Kidney capillary endothelial cell (primary cell): ENCODE data around the gene PPP6R3.
A peak's percentile ranks its signal among the peaks of the same experiment; 100 is the strongest.

Experiments
- DNase-seq: peaks from one replicate; pipeline ENCODE4 v3.0.0-alpha.2; 2018; ENCODE audit warnings: low spot score

The PPP6R3 gene

DNA sequence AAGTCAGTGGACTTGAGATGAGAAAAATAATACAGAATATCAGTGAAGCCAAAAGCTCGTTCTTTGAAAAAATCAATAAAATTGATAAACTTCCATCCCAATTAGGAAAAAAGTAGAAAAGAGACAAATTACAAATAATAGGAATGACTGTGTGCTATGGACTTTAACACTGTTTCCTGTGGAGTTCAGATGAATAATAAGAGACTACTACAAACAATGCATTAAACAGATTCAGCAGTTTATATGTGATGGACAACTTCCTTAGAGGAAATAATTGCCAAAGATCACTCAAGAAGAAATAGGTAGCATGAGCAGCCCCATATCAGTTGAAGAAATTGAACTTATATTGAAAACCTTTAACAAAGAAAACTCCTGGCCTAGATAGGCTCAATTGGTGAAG, 99.7 kb downstream of the PPP6R3 start:
- no peak for DNase-seq

DNA sequence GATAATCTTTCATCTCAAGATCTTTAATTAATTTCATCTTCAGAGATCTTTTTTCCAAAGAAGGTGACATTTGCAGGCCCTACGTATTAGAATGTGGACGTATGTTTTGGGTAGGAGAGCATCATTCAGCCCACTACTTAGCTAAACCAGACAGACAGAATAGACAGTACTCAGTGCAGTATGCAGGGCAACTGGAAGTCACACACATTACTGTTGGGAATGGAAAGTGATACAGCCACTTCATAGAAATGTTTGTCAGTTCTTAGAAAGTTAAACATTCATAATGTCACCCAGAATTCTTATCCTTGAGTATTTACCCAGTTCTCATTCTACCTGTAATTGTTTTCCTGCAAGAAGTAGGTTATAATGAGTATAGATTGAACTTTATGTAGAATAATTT, 102.9 kb downstream of the PPP6R3 start:
- DNase-seq: no peak

DNA sequence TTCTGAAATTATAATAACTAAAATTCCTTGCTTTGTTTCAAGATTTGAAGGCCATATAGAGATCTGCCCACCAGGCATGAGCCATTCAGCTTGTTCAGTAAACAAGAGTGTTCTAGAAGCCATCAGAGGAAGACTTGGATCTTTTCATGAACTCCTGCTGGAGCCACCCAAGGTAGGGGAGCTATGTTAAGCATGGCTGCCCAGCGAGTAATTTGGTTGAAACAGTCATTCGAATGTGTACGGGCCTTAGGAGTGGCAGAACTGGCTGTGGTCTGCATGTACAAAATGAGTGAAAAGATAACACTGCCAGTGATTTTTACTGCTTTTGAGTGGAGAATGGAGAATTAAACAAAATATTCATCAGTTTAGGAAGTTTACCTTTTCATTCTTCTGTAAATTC, 103.7 kb downstream of the PPP6R3 start:
- no peak for DNase-seq

DNA sequence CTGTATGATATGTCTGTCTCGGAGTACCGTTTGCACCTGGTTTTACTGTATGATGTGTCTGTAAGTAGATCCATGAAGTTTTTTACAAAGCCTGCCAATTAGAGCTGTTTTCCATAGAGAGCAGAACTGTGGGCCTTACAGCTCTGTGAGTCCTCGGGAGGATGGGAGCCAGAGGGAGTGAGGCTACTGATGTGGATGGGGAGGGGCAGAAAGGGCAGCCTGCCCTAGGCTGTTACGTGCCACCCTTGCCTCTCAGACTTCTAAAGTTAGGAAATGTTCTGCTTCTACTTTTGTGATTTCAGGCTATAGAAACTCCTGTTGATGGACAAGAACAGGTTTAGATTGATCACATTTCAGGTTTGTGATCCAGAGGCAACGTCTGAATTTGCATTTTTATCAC, 105.2 kb downstream of the PPP6R3 start:
- DNase-seq: no peak

DNA sequence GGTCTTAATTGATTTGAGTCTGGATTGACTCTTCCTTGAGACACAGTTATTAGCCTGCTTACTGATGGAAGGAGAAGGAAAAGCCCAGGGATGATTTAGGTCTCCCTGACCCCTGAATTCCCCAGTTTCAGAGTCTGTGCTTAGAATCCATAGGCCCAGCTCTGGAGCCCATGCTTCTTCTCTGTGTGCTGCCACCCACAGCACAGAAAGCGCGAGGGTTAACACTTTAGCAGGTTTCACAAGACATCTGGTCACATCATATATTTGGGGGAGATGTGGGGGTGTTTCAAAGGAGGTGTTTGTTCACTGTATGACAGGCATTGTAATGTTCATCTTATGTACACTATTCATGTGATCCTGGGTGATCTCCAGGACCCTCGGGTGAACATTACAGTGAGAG, 107.0 kb downstream of the PPP6R3 start:
- DNase-seq: no peak

DNA sequence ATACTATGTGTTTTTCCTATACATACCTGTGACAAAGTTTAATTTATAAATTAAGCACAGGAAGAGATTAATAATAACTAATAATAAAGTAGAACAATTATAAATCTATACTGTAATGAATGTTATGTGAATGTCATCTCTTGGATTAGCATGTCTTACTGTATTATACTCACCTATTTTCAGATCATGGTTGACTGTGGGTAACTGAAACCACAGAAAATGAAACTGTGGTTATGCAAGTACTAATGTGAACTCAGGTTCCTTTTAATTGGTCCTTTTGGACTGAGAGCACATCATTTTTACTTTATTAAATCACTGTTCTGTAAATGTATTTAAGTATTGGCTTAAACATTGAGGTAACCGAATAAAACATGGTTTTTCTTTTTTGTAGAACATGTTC, 108.8 kb downstream of the PPP6R3 start:
- DNase-seq: no peak

DNA sequence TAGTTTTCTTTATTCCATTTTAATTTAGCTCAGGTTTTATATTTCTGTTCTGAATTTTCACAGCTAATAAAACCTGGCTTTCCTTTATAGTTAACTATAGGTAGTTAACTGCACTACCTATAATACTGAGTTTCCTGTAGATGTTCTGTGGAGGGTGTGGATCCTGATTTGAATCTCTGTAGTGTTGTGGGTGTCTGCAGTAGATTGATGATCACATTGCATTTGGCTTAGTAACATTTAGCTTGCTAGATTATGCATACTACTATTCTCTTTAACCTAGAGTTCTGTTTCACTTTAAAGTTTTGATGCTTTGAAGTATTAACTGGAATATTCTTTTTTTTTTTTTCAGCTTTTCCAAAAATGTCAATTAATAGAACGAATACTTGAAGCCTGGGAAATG, 110.1 kb downstream of the PPP6R3 start:
- no peak for DNase-seq

DNA sequence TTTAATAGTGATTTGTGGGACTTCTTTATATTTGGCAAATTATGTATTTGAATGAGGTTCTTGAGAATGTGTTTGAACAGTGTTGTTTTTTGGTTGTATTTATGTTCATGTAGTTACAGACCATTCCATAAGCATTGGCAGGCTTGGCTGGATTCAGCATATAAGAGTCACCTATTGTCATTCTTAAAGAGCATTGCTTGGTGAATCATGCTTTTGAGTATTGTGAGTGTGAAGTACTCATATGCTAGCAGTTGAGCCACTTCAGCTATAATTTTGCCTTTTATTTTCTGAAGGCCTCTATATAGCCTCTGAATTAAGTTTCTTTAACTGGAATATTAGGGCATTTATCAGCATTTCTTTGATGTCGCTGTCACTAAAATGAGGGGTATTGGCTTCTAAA, 113.8 kb downstream of the PPP6R3 start:
- peak; percentile 55 for DNase-seq

DNA sequence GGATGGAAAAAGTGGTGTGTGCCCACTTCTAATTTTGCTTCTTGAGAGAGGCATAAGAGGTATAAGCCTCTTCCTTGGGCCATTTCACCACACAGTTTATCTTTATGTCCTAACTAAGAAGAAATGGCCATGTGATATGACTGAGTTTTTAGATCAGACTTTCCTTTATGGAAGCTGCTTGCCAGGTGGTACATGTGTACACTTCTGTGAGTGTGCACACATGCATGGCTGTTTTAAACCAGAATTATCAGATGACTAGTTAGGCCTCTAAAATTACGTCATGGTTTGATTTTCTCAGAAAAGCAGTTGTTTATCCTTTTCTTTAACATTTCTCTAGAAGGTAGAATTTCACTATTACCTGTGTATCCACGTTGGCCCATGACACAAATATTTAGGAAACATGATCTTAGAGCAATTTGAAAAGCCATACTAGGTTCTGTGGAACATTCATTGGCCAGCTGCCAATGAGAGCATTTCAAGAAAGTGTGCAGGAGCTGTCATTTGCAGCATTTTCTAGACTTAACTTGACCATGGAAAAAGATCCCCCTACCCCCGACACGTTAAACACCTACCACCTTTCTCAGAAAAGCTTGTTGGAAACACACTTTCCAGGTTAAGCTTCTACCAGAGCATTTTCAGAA, 114.6 kb downstream of the PPP6R3 start:
- DNase-seq: no peak

DNA sequence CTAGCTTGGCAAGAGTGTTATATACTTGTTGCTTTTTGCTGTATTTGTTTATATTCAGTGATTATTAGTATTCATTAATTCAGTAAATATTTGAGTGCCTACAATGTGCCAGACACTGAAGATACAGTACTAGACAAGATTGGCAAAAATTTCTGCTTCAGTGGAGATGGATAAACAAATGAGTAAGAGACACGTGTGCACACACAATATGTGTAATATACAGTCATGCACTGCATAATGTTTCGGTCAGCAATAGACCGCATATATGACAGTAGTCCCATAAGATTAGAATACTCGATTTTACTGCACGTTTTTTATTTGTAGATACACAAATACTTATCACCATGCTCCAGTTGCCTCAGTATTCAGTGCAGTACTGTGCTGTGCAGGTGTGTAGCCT, 118.9 kb downstream of the PPP6R3 start:
- no peak for DNase-seq

DNA sequence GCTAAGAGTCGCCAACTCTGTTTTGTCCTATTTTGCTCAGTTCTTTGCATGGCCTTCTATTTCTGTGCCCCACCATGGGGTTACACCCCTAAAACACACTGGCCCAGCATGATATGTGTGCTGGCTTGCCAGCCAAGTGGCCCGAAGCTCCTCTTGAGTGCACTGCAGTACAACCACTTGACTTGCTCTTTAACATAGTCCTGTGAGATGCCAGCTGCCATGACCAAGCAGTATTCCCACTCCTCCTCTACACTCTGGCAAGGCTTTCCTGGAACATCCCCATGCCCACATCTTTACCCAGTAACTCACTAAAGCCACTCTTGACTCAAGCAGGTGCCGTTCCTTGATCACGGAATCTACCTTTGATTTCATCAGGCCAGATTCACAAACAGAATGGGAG, 120.9 kb downstream of the PPP6R3 start:
- no peak for DNase-seq

DNA sequence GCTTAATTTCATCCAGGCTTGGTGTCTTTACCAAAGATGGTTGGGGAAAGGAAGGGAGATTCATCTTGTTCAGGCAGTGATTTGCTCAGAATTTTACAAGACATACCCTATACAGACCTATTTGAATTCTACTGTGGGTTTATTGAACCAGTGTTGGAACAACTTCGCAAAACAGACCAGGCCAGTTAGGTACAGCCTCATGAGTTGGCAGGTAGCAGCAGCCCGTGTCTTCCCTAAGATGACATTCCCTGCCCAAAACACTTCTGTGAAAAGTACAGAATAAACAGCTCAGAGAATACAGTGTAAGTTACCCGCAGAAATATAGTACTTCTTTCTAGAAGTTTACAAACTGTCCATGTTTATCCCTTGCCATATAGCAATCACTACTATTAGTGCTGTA, 121.3 kb downstream of the PPP6R3 start:
- DNase-seq: no peak

DNA sequence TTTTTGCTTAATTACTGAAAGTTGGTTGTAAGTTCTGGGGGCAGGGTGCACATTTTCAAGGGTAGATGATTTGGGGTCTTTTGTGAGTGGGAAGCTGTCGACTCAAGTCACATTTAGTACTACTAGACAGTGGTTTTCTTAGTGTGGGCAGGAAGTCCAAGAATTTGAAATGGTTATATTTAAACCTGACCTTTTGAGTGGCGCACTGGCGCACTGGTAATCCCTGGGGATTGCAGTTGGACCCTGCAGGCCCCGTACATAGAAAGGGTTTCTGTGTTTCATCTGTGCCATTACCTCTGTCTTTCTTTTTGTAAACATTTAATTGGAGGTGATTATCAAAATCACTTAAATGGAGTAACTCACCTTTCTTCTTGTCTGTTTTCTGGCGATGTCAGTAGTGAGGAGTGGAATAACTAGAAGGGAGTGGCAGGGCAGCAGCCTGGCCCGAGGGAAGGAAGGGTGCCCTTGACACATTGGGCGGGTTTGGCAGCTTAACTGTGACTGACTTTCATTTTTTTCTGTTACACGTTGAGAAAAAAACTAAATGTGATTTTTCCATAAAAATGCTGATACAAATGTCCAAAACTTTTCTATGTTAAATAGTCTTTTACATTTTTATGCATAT, 122.0 kb downstream of the PPP6R3 start:
- DNase-seq: no peak

DNA sequence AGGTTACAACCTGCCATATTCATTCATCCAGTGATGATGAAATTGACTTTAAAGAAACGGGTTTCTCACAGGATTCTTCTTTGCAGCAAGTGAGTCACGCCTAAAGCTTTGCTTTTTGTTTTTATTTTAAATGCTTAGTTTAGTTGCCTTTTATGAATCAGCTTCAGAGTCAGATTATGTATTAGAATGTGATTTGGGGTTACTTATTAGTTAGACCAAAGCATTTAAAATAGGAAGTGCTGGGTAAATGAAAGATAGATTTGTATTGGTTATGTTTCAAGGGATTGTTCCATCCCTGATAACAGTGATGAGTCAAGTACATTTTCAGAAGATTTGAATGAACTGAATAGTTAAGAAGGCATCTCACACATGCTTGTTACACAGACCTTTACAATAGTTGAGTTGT, 122.5 kb downstream of the PPP6R3 start:
- no peak for DNase-seq

DNA sequence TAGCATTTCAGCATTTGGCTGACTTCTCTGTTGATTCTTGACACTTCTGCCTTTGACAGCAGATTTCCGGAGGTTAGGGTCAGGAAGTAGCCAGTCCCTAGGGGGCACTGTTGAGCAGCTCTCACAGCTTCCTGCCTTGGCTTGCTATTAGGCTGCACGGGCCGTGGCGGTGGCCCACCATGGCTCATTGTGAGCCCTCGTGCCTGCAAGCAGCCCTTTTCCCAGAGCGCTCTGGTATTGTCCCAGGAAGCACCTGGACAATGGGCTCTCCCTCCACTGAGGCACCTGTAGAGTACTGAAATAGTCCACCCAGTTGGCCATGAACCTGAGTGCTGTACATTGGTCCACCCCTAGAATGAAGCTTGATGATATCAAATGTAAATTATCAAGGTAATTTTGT, 123.5 kb downstream of the PPP6R3 start:
- peak; percentile 68 for DNase-seq

DNA sequence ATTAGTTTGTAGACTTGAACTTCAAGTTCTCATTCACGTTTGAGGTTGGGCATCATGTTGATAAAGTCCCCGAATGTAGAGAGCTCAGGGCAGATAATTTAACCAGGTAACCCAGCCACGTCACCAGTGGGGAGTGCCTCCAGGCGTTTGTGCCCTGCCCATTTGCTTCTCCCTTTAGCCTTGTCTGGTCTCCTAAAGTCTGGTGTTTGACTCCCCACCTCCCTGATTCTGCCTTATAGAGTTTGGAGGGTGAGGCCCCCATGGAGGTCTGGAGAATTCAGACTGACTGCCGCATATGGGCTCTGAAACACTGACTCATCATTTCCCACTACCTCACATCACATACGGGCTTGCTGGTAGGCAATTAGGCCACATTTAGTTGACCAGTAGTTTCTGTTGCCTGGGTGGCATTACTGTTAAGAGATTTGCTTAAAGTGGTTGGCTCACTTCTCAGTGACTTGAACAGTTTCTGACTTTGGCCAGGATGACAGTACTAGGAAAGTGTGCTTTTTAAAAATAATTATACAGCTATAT, 124.5 kb downstream of the PPP6R3 start:
- no peak for DNase-seq

DNA sequence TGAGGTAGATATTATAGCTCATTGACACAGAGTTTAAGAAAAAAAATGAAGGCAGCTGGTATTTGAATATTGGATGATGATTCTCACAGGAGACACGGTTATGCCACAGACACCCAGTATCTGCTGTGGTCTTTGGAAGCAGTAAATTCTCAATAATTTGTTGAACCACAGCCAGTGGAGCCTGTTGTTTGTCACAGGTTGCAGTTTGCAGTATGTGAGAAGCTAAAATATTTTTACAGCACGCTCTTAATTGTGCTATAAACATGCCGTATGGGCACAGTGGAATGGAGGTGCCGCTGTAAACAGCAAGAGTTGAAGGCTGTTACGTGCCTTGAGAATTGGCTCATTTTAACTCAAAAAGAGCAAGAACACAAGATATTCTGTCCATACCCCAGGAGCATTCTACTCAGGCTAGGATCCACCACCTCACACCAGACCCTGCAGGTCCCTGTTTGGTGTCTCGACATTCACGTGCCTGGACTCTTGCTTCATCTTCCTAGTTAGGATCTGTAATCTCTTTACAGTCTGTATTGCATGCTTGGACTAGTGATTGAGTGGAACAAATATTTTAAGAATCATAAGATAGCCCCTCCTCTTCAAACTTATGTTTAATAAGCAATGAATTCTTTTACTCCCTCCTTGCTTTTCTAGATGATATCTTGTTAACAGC, 129.1 kb downstream of the PPP6R3 start:
- DNase-seq: no peak

DNA sequence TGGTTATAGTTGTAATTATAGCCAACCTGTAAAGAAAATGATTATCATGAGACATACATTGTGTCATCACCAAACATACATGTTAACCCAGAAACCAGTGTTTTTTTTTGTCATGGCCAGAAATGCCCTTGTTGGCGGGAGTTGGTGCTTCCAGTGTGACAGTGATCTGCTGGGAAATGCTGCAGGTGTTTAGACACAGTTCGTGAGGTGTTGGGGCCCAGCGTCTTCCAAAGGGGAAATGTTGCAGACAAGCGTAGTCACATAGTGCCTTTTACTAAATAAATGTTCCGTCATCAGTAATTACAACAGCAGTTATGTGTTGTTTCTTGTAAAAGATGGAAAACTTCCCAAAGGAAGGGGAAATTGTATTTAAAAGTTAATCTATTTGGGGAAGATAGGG, 131.2 kb downstream of the PPP6R3 start:
- DNase-seq: no peak

DNA sequence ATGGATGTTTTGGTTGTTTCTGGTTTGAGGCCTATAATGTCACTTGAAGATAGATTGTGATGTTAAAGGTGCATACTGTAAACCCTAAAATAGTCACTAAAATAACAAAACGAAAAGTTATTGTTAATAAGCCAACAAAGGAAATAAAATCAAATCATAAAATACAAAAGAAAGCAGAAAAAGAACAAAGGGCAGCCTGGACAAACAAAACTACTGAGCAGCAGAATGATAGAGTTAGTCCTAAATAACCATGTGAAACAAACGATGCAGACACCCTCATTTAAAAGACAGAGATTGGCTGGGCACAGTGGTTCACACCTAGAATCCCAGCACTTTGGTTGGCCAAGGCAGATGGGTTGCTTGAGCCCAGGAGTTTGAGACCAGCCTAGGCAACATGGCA, 132.9 kb downstream of the PPP6R3 start:
- DNase-seq: no peak

DNA sequence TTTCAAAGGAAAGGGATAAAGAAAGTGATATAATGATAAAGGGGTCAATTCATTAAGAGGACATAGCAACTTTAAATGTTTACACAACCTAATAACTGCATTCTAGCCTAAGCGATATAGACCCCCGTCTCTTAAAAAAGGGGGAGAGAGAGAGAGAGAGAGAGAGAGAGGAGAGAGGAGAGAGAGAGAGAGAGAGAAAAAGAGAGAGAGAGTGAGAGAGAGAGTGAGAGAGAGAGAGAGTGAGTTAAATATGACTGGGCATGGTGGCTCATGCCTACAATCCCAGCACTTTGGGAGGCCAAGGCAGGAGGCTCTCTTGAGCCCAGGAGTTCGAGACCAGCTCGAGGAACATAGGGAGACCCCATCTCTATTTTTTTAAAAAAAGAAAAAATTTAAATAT, 133.6 kb downstream of the PPP6R3 start:
- no peak for DNase-seq

DNA sequence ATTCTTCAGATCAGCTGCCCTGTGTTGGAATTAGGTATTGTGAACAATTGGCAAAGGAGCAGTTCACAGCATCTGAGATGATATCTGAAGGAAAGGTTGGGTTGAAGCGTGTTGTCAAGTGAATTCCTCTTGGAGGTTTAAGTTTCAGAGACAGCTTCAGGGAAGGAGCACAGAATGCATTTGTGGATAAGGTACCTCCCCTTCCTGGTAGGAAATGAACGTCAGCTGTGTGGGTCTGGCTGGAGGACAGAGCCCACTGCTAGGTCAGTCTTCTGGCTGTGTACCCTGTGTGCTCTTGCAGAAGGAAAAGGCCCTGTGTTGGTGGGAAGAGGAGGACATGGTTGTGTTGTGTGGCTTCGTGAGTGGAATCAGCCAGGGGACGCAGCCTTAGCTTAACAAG, 135.7 kb downstream of the PPP6R3 start:
- DNase-seq: no peak

DNA sequence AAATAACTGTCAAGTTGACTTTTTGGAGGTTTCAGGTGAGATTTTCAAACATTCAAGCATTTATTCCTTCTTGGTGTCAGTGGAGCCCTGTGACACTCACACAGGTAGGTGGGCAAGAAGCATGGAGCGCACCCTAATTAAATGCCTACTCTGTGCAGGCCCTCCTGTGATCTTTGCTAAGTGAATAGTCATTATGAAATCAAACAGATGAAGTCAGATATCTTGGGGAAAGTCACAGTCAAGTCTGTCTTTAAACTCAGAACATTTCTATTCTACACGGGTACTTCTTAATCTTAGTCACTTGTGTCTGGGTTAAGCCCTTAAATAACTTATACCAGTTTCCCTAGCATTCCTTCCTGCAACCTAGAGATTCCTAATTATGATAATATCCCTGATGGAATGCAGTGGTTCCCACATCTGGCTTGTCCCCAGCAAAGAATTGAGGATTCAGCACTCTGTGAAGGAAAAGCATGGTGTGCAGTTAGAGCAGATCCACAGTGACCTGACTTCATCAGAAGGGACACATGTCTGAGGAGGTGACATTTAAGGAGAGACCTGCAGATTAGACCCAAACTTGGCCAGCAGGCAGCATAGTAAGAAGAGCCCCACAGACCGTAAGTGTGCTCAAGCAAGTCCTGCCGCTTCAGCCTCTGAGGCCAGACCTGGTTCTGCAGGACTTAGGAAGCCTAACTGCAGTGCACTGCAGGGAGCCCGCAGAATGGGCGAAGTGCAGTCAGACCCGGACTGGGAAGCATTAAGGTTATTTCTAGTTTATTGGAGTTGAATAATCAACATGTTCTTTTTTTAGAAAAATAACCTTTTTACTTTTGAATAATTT, 138.5 kb downstream of the PPP6R3 start:
- no peak for DNase-seq

DNA sequence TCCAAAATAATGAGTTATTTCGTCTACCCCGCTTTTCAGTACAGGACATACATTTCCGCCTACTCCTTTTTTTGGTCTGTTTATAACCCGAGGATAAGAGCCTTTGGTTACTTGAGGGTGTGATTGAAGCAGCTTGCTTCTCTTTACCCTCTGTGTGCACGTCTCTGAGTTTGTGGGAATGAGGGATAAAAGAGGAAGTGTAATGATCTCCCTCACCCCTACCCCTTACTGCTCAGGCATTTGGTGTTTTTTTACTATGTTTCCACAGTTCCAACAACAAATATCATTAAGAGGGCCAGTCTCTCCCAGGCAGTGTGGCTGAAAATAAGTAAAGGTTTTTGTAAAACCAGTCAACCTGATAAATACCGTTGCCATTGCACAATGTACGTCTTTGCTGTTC, 140.6 kb downstream of the PPP6R3 start:
- no peak for DNase-seq
